HS-27A (cell line): Measurements from ENCODE around the gene LIMS1.
"Not testable (repeated sequence)": the region's sequence is repeated elsewhere in the genome, so short reads cannot be mapped to it uniquely, and the experiment has no call there.

Experiments
- DNase-seq: peaks from one replicate; pipeline ENCODE4 v3.0.0-alpha.2; 2012; ENCODE audit warnings: low read depth, missing footprints

The LIMS1 gene

GRCh38 chr2:108587621-108588020 lies 53.4 kb downstream of the LIMS1 start:
- DNase-seq: no peak

- DNase-seq: no peak
Measured at GRCh38 chr2:108588070-108588668, 53.9 kb downstream of the LIMS1 start.

GRCh38 chr2:108589372-108589771 lies 55.1 kb downstream of the LIMS1 start:
- DNase-seq: no peak

- no peak for DNase-seq
Measured at GRCh38 chr2:108589781-108590180, 55.5 kb downstream of the LIMS1 start.

- DNase-seq: no peak
Measured at GRCh38 chr2:108591163-108591562, 56.9 kb downstream of the LIMS1 start.

- DNase-seq: peak; percentile 73
Measured at GRCh38 chr2:108593547-108594098, 59.4 kb downstream of the LIMS1 start.

GRCh38 chr2:108594132-108594981 lies 60.1 kb downstream of the LIMS1 start:
- DNase-seq: peak; percentile 81

- peak; percentile 97 for DNase-seq
Measured at GRCh38 chr2:108594982-108595464, 60.8 kb downstream of the LIMS1 start.

- DNase-seq: not testable (repeated sequence)
Measured at GRCh38 chr2:108595771-108596170, 61.5 kb downstream of the LIMS1 start.

- DNase-seq: not testable (repeated sequence)
Measured at GRCh38 chr2:108597105-108597744, 63.0 kb downstream of the LIMS1 start.

- not testable (repeated sequence) for DNase-seq
Measured at GRCh38 chr2:108601199-108601598, 66.9 kb downstream of the LIMS1 start.

- no peak for DNase-seq
Measured at GRCh38 chr2:108602422-108602821, 68.2 kb downstream of the LIMS1 start.

- no peak for DNase-seq
Measured at GRCh38 chr2:108604196-108604595, 69.9 kb downstream of the LIMS1 start.

GRCh38 chr2:108605947-108606346 lies 71.7 kb downstream of the LIMS1 start:
- no peak for DNase-seq

GRCh38 chr2:108607706-108608301 lies 73.5 kb downstream of the LIMS1 start:
- no peak for DNase-seq

- no peak for DNase-seq
Measured at GRCh38 chr2:108611021-108611420, 76.8 kb downstream of the LIMS1 start.

- DNase-seq: no peak
Measured at GRCh38 chr2:108612153-108612513, 77.9 kb downstream of the LIMS1 start.

GRCh38 chr2:108612514-108613183 lies 78.4 kb downstream of the LIMS1 start:
- no peak for DNase-seq

- DNase-seq: no peak
Measured at GRCh38 chr2:108613261-108614042, 79.2 kb downstream of the LIMS1 start.

GRCh38 chr2:108614043-108614545 lies 79.8 kb downstream of the LIMS1 start:
- DNase-seq: no peak

GRCh38 chr2:108614659-108615058 lies 80.4 kb downstream of the LIMS1 start:
- DNase-seq: no peak
